Frontal cortex (tissue), 4 donors: Measurements from ENCODE around the gene CREB3L2. TPM values are rescaled to one million over a fixed set of nuclear protein-coding genes. Genes with fewer than 3 reads are reported as not detected.
"Not testable (repeated sequence)": the region's sequence is repeated elsewhere in the genome, so short reads cannot be mapped to it uniquely, and the experiment has no call there.

Experiments used
- DNase-seq, 2 donors: peaks; one replicate each; pipeline ENCODE4 v3.0.0; 2012; ENCODE audit warnings: low spot score in 2 of 2
- FAIRE-seq: peaks from 2 replicates; lab custom pipeline; 2012; peaks lifted over from hg19 to GRCh38; lab: Jason Lieb, UNC
- total RNA-seq: library from RNA; depleted of rRNA; stranded (reverse); fragments of >200 nt; gene quantifications from one replicate; pipeline ENCODE4 v1.2.3, GENCODE V29; 2014
- donor health status: control.
- donor health status: control.
- donor health status: control.

Gene CREB3L2
- total RNA-seq, 1 donor from 2014 or later: 0.82 TPM

DNA sequence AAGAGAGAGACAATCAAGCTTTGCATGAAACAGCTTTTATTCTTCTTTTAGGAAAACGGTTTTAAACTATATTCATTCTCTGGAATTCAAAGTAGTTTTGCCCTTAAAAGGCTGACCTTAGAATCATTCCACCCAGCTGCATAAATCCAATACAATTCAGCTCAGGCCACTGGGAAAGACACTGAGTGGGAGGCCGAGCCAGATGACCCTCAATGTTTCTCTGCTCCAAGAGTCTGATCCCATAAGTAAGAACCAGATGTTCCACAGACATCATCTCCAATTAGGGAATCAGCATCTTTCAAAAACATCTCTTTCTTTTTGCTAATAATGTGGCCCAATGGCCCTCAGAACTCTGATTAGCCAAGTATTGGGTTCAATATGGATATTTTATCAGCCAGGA is 26.1 kb downstream of the CREB3L2 start:
- DNase-seq (no peak), FAIRE-seq (no peak)

DNA sequence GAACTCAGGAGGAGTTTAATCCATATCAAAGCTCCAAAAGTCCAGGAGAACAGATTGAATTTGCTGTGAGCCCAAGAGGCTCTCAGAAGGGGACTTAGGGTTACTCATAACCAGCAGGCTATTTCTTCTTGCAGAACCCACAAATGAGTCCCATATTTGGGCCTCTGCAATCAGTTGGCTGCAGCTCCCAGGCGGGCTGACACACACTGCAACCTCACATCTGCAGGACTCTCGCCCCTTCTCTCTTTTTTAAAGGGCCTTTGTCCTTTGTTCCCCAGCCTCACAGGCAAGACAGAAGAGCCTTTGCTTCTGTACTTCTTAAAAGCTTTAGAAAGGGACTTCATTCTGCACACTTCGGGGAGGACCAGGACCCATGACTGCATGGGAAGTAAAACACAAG is 26.7 kb downstream of the CREB3L2 start:
- FAIRE-seq (no peak), DNase-seq (peak in 1 of 2 donors; percentile 26)

DNA sequence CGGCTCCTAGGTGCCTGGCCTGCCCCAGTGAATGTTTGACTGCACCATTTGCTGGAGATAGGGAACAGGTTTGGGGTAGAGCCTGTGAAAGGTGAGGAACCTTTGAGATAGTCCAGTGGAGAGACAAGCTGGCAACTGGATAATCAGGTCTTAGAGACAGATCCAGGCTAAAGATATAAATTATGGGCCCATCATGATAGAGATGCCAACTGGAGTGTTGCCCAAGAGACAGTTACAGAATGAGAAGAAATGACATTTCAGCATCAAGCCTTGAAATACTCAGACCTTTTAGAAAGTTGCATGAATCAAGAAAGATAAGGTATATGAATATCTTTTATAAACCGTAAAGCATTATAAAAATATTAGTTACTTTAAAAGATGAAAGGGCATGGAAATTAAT is 27.1 kb downstream of the CREB3L2 start:
- no peak for FAIRE-seq
- no peak for DNase-seq

DNA sequence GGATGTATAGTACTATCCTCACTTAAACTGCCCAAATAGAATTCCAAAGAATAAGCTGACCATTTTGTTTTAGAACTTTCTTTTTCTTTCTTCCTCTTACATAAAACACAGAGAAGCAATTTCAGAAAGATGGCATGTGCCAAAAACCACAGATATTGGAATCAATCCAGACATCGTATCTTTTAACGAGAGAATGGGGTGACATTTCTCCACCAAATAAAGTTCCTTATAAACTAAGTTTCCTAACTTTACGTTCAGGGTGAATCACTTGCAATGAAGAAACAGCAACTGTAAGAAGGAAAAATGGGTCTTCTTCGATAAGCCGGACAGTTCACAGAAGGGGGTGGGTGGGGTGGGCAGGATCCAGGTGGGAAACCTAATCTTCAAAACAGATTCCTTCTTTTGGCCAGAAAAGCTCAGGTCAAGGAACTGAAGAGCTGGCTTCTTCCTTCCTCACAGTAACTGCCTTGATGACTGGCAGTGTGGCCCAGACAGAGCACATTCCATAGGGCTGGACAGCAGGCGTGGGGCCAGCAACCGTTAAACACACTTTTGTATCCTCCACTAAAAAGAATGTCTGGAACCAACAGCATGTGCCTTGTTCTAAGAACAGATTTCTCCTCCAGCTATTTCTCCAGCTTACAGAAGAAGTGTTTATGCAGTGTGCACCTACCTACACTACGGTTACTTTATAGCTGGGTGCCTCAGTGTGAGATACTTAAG is 31.5 kb downstream of the CREB3L2 start:
- FAIRE-seq (no peak), DNase-seq (no peak)

DNA sequence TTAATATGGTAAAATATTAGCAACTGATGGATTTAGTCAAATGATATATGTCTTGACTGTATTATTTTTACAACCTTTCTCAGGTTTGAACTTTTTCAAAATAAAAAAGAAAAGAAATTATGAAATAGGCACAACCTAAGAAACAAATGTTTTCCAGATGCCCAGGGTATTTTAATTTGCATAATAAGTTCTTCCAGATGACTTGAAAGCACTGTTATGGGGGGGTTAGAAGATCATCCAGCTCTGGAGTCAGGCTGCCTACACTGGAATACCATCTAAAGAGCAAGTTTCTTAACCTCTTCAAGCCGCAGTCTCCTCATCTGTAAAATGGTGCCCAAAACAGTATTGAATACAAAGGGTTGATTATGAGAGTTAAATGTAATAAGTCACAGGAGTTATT is 32.1 kb downstream of the CREB3L2 start:
- FAIRE-seq (no peak), DNase-seq (no peak)

DNA sequence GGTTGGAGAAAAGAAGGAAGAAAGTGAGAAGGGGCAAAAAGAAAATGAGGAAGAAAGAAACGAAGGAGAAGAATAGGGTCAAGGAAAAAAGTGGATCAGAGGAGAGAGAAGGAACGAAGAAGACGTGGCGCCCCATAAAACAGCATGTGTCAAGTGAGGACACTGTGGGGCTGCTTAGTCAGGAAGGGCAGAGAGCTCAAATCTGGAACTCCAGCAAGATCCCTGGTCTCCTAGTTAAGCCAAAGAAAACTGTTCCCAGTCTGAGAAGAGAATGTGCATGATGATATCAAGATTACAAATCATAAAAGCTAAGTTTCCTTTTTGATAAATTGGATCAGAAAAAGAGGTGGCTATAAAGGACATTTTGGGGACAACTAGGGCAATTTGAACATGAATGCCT is 33.0 kb downstream of the CREB3L2 start:
- no peak for FAIRE-seq

DNA sequence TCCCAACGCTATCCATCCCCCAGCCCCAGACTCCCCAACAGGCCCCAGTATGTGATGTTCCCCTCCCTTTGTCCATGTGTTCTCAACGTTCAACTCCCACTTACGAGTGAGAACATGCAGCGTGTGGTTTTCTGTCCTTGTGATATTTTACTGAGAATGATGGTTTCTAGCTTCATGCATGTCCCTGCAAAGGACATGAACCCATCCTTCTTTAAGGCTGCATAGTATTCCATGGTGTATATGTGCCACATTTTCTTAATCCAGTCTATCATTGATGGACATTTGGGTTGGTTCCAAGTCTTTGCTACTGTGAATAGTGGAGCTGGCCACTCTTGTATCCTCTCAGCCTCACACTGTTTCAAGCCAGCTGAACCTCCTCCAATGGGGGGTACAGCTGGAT is 33.5 kb downstream of the CREB3L2 start:
- not testable (repeated sequence) for DNase-seq, FAIRE-seq

More for the DNA sequence above, 33.0 kb downstream of the CREB3L2 start:
- no peak for DNase-seq

DNA sequence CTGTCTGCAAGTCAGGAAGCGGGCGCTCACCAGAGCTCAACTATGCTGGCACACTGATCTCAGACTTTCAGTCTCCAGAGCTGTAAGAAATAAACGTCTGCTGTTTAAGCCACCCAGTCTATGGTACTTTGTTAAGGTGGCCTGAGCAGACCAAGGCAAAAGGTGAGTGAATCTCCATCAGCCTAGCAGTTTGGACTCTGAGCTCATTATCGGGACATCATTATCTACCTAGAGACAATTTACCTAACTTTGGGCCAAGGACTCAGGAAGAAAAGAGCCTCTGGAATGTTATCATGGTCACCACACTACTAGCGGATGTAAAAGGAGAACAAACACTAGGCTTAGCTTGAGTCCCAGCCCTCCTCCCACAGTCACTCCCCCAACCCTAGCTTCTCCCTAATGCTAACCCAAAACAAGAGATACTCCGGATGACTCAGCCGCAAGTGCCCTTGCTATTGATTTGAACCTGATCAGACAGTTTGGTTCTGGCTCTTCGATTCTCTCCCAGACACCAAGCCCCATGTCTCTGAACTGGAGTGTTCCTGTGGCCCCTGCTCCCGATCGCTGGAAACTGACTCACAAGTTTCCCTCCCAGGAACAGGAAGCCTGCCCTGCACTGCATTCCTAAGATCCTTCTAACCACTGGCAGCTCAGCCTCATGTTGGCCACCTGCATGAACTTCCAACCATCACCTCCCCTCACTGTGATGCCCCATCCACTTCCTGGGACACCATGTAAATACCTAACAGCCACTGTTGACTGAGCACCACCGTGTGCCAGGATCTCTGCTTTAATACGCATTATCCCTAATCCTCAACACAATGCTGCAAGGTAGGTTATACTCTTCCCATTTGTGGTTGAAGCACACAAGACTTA is 34.5 kb downstream of the CREB3L2 start:
- no peak for DNase-seq
- FAIRE-seq: no peak

DNA sequence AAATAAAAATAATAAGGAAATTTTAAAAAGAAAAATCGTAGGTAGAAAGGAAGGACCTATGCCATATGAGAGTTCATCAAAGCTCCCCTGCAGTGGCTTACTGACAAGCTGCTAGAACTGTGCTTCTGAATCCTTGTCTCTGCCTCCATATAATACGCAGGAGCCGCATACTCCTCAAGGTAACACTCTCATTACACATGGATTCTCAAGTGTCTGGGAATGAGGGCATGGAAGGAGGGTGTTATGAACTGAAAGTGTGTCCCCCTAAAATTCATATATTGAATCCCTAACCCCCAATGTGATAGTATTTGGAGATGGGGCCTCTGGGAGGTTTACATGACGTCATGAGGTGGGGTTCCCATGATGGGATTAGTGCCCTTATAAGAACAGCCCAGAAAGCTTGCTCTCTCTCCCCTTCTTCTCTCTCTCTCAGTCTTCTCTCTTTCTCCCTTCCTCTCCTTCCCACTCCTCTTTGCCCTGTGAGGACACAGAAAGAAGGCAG is 35.2 kb downstream of the CREB3L2 start:
- FAIRE-seq (no peak), DNase-seq (no peak)

DNA sequence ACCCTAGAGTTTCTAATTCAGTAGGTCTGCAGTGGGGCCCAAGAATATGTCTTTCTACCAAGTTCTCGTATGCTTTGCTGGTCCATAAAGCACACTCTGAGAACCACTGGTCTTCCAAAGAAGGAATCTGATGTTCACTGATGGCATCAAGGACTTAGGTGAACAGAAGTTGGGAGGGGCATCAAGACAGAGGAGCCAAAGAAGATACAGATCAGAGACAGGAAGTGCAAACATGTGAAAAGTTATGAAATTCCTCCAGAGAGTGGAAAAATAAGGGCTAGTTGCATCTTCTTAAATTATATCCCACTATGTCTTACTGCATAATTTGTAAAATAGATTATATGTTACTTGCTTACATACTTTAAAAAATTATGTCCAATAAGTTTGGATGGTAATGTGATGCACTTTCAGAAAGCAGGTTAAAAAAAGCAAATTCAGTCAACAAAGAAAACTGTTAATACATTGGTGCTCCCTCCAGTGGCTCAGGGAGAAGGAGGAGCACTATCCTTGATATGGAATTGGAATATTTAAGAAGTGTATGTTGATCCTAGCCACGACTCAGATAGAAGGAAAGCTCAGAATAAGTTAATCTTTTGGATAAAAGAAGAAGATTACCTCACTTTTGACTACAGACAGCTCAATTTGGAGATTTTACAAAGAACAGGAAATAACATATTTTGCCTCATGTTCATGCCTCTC is 35.8 kb downstream of the CREB3L2 start:
- DNase-seq (no peak), FAIRE-seq (no peak)

DNA sequence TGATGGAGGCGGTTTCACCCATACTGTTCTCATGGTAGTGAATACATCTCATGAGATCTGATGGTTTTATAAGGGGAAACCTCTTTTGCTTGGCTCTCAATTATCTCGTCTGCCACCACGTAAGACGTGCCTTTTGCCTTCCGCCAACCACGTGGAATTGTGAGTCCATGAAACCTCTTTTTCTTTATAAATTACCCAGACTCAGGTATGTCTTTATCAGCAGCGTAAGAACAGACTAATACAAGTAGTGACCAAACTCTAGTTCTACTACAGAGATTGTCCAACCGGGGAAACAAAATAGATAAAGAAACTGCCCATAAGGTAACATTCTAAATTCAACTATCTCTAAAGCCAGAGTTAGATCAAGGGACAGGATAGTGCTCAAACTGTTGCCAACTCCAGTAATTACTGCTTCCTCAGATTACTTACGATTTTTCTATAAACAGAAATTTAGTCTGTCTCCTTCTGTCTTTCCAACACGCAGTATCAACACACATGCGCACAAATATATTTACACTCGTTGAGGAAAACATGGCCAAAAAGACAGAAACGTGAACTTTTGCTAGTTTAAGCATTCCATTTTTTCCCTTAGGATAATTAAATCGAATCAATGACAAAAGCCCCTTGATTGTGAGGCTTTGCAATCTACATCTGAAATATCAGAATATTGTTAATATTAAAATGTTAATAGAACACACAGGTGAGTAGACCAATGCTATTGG is 36.9 kb downstream of the CREB3L2 start:
- FAIRE-seq (no peak), DNase-seq (no peak)

DNA sequence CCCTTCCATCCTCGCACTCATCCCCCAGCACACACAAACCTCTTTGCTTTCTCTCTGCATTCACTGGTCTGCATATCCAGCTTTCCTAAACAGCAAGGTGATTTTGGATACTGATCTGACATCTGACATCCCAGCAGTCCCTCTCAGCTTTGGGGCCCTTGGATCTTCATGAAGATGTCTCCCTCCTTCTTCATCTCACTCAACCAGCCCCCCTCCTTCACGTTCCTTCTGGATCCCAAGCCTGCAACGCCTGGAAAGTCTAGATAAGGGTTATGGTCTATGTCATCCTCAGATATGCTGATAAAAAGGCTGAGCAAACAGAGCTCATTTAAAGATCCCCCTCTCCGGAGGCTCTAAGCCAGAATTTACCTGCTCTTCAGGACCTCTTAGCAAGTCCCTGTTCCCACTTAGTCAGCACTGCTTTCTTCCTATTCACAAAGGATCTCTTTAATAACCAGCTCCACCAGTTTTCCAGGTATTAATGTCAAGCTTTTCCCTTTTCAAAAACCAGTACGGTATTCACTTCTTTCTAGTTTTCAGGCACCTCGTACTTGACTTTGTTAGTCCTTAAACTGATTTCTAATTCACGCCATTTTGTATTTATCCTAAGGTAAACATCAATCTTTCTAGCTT is 38.9 kb downstream of the CREB3L2 start:
- DNase-seq (no peak), FAIRE-seq (no peak)

DNA sequence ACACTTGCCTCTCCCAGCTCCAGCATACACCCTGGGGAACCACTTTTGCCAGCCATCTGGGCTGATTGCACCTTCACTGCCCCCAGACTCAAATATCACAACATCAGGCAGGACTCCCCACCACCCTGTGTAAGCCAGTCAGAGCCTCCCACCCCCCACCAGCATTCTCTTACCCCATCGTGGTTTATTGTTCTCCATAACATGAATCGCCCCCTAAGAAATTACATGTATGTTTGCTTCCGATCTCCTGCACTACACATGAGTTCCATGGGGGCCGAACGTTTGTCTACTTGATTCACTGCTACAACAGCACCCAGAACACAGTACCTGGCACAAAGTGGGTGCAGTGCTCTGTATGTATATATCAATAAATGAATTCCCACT is 39.4 kb downstream of the CREB3L2 start:
- DNase-seq (no peak), FAIRE-seq (no peak)

DNA sequence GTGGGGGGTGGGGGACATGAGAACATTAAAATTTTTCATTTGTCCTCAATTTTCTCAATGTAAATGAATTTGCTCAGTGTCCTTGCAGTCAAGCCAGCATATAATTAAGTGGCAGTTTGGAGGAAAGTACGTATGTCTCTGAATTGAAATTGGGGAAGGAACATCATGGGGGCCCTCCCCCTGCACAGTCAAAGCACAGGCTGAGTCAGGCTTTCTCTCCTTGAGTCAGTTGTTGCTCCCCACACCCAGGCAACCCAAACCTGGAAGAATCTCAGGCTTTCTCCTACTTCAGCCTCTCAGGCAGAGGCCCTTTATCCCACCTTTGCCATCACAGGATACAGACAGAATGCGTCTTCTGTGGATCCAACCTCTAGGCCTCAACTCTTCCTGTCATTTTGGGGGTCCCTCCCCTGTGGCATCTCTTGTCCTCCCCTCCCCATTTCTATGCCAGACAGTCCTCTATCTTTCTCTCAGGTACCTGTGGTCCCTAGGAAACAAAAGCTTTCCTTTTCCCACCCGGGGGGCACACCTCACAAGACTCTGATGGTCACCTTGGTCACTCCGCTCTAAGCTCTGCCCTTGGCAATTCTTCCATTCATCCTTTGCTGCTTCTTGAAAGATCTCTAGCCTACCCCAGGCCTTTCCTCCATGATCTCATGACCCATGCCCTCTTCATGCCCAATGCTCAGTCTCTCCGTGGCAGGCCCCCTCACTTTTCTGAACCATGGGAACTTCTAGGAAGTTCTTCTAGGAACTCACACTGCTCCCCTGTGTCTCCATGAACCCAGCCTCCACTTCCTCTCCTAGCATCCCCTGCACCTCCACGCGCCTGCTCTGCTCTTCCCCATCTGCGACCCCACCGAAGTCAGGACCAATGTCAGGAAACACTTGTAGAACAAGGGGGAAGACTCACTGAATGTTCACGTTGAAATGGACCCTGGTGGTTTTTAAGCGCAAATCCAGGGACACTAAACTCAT is 40.4 kb downstream of the CREB3L2 start:
- FAIRE-seq: no peak
- DNase-seq: no peak

DNA sequence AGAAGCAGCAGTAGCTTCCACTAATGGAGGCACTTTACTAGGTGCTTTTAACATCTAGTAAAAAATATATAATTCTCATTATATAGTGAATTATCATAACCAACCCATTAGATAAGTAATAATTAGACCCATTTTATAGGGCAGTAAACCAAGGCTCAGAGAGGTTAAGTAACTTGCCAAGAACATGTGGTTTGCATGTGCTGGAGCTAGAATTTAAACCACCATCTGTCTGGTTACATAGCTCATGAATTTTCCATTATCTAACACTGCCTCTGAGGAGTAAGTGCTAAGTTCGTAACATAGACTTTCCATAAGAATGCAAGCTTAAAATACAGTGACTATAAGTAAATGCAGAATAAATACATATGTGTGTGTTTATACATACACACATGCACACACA is 41.9 kb downstream of the CREB3L2 start:
- FAIRE-seq (no peak), DNase-seq (no peak)

DNA sequence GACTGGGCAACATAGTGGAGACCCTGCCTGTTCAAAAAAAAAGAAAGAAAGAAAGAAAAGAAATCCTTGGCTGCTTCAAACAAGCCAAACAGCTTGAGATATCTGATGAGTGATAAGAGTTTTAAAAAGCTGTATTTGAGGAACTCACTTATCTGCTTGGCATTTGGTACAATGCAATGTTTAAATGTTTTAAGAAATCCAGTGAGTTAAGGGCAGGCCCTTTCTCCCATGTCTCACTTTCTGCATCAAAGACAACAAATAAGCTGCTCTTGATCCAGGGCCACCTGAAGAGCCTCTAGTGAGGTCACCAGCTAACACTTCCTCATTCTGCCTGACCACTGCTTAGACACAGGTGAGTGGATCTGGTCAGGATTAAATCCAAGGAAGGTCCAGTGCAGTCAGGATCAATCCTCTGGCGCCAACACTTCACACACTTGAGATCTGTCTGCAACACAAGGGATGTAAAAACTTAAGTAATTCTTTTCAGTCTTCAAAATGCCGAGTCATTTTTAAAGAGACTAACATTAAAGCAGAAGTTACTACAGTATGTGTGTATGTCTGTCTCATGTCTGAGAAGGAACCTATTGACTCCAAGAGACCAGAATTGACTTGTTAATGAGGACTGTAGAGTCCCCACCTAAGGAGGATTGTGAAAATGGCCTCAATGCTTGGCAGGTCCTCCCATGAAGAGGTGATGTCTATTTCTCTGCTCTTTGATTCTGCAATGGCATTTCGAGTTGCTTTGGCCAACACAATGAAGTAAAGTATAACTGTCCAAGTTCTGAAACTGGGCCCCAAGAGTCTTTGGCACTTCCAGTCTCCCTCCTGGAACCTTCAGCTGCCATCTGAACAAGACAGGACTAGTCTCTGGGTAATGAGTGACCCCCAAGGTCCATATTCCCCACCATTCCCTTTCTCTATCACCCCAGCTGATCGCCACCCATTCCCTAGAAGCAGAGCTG is 43.1 kb downstream of the CREB3L2 start:
- no peak for FAIRE-seq
- no peak for DNase-seq

DNA sequence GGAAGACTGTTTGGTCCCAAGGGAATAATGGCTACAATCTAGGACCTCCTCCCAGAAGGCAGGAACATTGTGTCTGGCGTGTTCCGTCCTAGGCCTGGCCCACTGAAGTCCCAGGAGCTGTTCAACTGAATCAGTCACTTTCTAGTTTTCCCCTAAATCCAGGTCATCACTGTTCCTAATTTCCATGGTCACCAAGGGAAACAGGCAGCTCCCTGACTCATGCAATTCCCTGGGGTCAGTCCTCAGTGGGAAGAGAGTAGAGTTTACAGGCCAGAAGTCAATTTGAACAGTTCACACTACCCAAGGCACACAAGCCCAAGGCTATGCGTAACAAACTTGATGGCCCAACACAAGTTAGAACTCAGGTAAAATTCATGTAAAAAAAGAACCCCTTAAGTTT is 44.0 kb downstream of the CREB3L2 start:
- no peak for DNase-seq
- no peak for FAIRE-seq
